ENCODE measurements around the gene NOL3.

The NOL3 gene

GRCh38 chr16:67185651-67186134 is 15.4 kb downstream of the NOL3 start:
- H3K4me3 ChIP-seq (replicated peaks; ENCODE audit: insufficient read depth, low read length), result no peak overlapping the region
- H3K27ac ChIP-seq (replicated peaks), result no peak overlapping the region
- peaks cover 7% of the 10 kb centered on the region for H3K27me3 ChIP-seq (ENCODE audit: insufficient read depth, poor library complexity, severe bottlenecking)
- DNase-seq (ENCODE audit: low read depth in 1 of 2, low spot score in 1 of 2), result no peak
- TF ChIP-seq CTCF (IDR thresholded peaks at IDR 0.05; ENCODE audit: insufficient read depth, low read length), result no peak
- no peak for TF ChIP-seq GABPA (IDR thresholded peaks at IDR 0.05; ENCODE audit: low read depth)
- TF ChIP-seq SPI1 (IDR thresholded peaks at IDR 0.05; ENCODE audit: borderline replicate concordance, low read depth), result no peak
- TF ChIP-seq POLR2AphosphoS5 (IDR thresholded peaks at IDR 0.05; ENCODE audit: low read depth), result no peak
- no peak for TF ChIP-seq REST (IDR thresholded peaks at IDR 0.05; ENCODE audit: insufficient replicate concordance, low read depth)

GRCh38 chr16:67186550-67186950 is 16.2 kb downstream of the NOL3 start:
- DNase-seq (ENCODE audit: low read depth in 1 of 2, low spot score in 1 of 2), result no peak
- Histone ChIP-seq H3K27me3 (ENCODE audit: insufficient read depth, poor library complexity, severe bottlenecking) (peaks cover 7% of the 10 kb centered on the region), H3K27ac (replicated peaks) (no peak overlapping the region), H3K4me3 (replicated peaks; ENCODE audit: insufficient read depth, low read length) (no peak overlapping the region)
- no peak for TF ChIP-seq SPI1 (IDR thresholded peaks at IDR 0.05; ENCODE audit: borderline replicate concordance, low read depth)
- TF ChIP-seq POLR2AphosphoS5 (IDR thresholded peaks at IDR 0.05; ENCODE audit: low read depth), result no peak
- no peak for TF ChIP-seq CTCF (IDR thresholded peaks at IDR 0.05; ENCODE audit: insufficient read depth, low read length)
- TF ChIP-seq GABPA (IDR thresholded peaks at IDR 0.05; ENCODE audit: low read depth), result no peak
- TF ChIP-seq REST (IDR thresholded peaks at IDR 0.05; ENCODE audit: insufficient replicate concordance, low read depth), result no peak

- TF ChIP-seq CTCF (IDR thresholded peaks at IDR 0.05; ENCODE audit: insufficient read depth, low read length) (no peak), REST (IDR thresholded peaks at IDR 0.05; ENCODE audit: insufficient replicate concordance, low read depth) (no peak), POLR2AphosphoS5 (IDR thresholded peaks at IDR 0.05; ENCODE audit: low read depth) (no peak), SPI1 (IDR thresholded peaks at IDR 0.05; ENCODE audit: borderline replicate concordance, low read depth) (no peak), GABPA (IDR thresholded peaks at IDR 0.05; ENCODE audit: low read depth) (no peak)
- no peak for DNase-seq (ENCODE audit: low read depth in 1 of 2, low spot score in 1 of 2)
- H3K4me3 ChIP-seq (replicated peaks; ENCODE audit: insufficient read depth, low read length), result no peak overlapping the region
- no peak overlapping the region for H3K27ac ChIP-seq (replicated peaks)
- H3K27me3 ChIP-seq (ENCODE audit: insufficient read depth, poor library complexity, severe bottlenecking), result peaks cover 7% of the 10 kb centered on the region
Observed at GRCh38 chr16:67187175-67187890, 17.0 kb downstream of the NOL3 start.
